H9 (cell line): Measurements from ENCODE around the gene NDOR1. TPM values are rescaled to one million over a fixed set of nuclear protein-coding genes. Genes with fewer than 3 reads are reported as not detected.

Source experiments
- DNase-seq: peaks from one replicate; pipeline ENCODE4 v3.0.0-alpha.2; 2017
- H2AFZ ChIP-seq: one replicate; pipeline ENCODE4 v1.6.1; 2013; ENCODE audit warnings: mild to moderate bottlenecking, low read length, control low read depth, moderate library complexity
- H2AK5ac ChIP-seq: 2 replicates; pipeline ENCODE4 v1.6.1; 2013; ENCODE audit warnings: low read length, control low read depth, mixed read lengths; ENCODE audit not compliant: insufficient read length
- H2BK120ac ChIP-seq: one replicate; pipeline ENCODE4 v1.6.1; 2013; ENCODE audit warnings: low read depth, mild to moderate bottlenecking, low read length, control low read depth, inconsistent platforms; ENCODE audit not compliant: poor library complexity, severe bottlenecking
- H2BK12ac ChIP-seq: 2 replicates; pipeline ENCODE4 v1.6.1; 2013; ENCODE audit warnings: low read length, control low read depth, mixed read lengths, low read depth; ENCODE audit not compliant: insufficient read length
- H2BK15ac ChIP-seq: 2 replicates; pipeline ENCODE4 v1.6.1; 2013; ENCODE audit warnings: low read depth, low read length, control low read depth
- H2BK20ac ChIP-seq: one replicate; pipeline ENCODE4 v1.6.1; 2013; ENCODE audit warnings: low read depth, mild to moderate bottlenecking, low read length, control low read depth, inconsistent platforms; ENCODE audit not compliant: poor library complexity, severe bottlenecking
- H2BK5ac ChIP-seq: 2 replicates; pipeline ENCODE4 v1.6.1; 2013; ENCODE audit warnings: low read length, control low read depth, mixed read lengths; ENCODE audit not compliant: insufficient read length
- H3K14ac ChIP-seq: 2 replicates; pipeline ENCODE4 v1.6.1; 2013; ENCODE audit warnings: low read length, control low read depth; ENCODE audit not compliant: insufficient read depth
- H3K18ac ChIP-seq: 2 replicates; pipeline ENCODE4 v1.6.1; 2013; ENCODE audit warnings: low read depth, mild to moderate bottlenecking, mixed read lengths, low read length, control low read depth; ENCODE audit not compliant: insufficient read length
- H3K23ac ChIP-seq: 2 replicates; pipeline ENCODE4 v1.6.1; 2013; ENCODE audit warnings: low read length, control low read depth, mixed read lengths, low read depth; ENCODE audit not compliant: insufficient read length
- H3K23me2 ChIP-seq: 2 replicates; pipeline ENCODE4 v1.6.1; 2013; ENCODE audit warnings: low read depth, mild to moderate bottlenecking, mixed read lengths, low read length, control low read depth; ENCODE audit not compliant: insufficient read length, poor library complexity, severe bottlenecking
- H3K27ac ChIP-seq: 2 replicates; pipeline ENCODE4 v1.5.1; 2013; ENCODE audit warnings: low read length, control low read depth, mixed read lengths, low read depth; ENCODE audit not compliant: insufficient read length
- H3K27me3 ChIP-seq: 2 replicates; pipeline ENCODE4 v1.6.1; 2013; ENCODE audit warnings: low read length, control low read depth, inconsistent platforms; ENCODE audit not compliant: insufficient read depth
- H3K4ac ChIP-seq: 2 replicates; pipeline ENCODE4 v1.6.1; 2013; ENCODE audit warnings: low read depth, mild to moderate bottlenecking, control low read depth, inconsistent platforms, low read length, moderate library complexity
- H3K4me1 ChIP-seq: 2 replicates; pipeline ENCODE4 v1.6.1; 2013; ENCODE audit warnings: low read length, control low read depth, inconsistent platforms; ENCODE audit not compliant: insufficient read depth
- H3K4me2 ChIP-seq: 2 replicates; pipeline ENCODE4 v1.6.1; 2013; ENCODE audit warnings: low read length, control low read depth, mixed read lengths; ENCODE audit not compliant: insufficient read length, insufficient read depth
- H3K56ac ChIP-seq: 2 replicates; pipeline ENCODE4 v1.6.1; 2013; ENCODE audit warnings: low read depth, mild to moderate bottlenecking, mixed read lengths, low read length, control low read depth; ENCODE audit not compliant: insufficient read length
- H3K79me1 ChIP-seq: 2 replicates; pipeline ENCODE4 v1.6.1; 2013; ENCODE audit warnings: low read depth, mild to moderate bottlenecking, moderate library complexity, low read length, control low read depth, inconsistent platforms; ENCODE audit not compliant: insufficient read depth, poor library complexity, severe bottlenecking
- H3K79me2 ChIP-seq: 2 replicates; pipeline ENCODE4 v1.6.1; 2013; ENCODE audit warnings: low read length, control low read depth, inconsistent platforms; ENCODE audit not compliant: insufficient read depth
- H3K9ac ChIP-seq: 2 replicates; pipeline ENCODE4 v1.6.1; 2013; ENCODE audit warnings: low read length, control low read depth, mixed read lengths; ENCODE audit not compliant: insufficient read length; ENCODE audit errors: extremely low read depth
- H3K9me3 ChIP-seq: one replicate; pipeline ENCODE4 v1.6.1; 2013; ENCODE audit warnings: low read depth, low read length, inconsistent platforms; ENCODE audit not compliant: control insufficient read depth
- H3T11ph ChIP-seq: one replicate; pipeline ENCODE4 v1.6.1; 2013; ENCODE audit warnings: mild to moderate bottlenecking, low read length, control low read depth, inconsistent platforms
- H4K20me1 ChIP-seq: one replicate; pipeline ENCODE4 v1.6.1; 2013; ENCODE audit not compliant: control insufficient read depth, insufficient read length, insufficient read depth
- H4K5ac ChIP-seq: 2 replicates; pipeline ENCODE4 v1.6.1; 2013; ENCODE audit warnings: low read depth, mild to moderate bottlenecking, mixed read lengths, low read length, control low read depth; ENCODE audit not compliant: insufficient read length
- H4K8ac ChIP-seq: replicated peaks from 2 replicates; pipeline ENCODE4 v1.6.1; 2013; ENCODE audit warnings: low read length, control low read depth, mixed read lengths, low read depth; ENCODE audit not compliant: insufficient read length
- H4K91ac ChIP-seq: 2 replicates; pipeline ENCODE4 v1.6.1; 2013; ENCODE audit warnings: low read depth, mild to moderate bottlenecking, moderate library complexity, mixed read lengths, low read length, control low read depth; ENCODE audit not compliant: insufficient read length
- H3K27ac Mint-ChIP-seq, 3 experiments: 2 replicates in 2 of 3; 3 replicates in 1 of 3; pipeline ENCODE4 v1.8.0; 2020 to 2021; ENCODE audit warnings: mixed read lengths in 3 of 3, mild to moderate bottlenecking in 1 of 3, moderate library complexity in 1 of 3
- H3K27me3 Mint-ChIP-seq: 2 replicates; pipeline ENCODE4 v1.8.0; 2021; ENCODE audit warnings: low read depth, mild to moderate bottlenecking, moderate library complexity, mixed read lengths
- H3K36me3 Mint-ChIP-seq, 3 experiments: 2 replicates in 2 of 3; 3 replicates in 1 of 3; pipeline ENCODE4 v1.8.0; 2020 to 2021; ENCODE audit warnings: low read depth in 3 of 3, mixed read lengths in 3 of 3; ENCODE audit not compliant: insufficient read depth in 1 of 3
- H3K4me1 Mint-ChIP-seq, 2 experiments: 2 replicates each; pipeline ENCODE4 v1.8.0; 2020; ENCODE audit warnings: mixed read lengths in 2 of 2
- H3K4me3 Mint-ChIP-seq, 2 experiments: 2 replicates in 1 of 2; 3 replicates in 1 of 2; pipeline ENCODE4 v1.8.0; 2020 to 2021; ENCODE audit warnings: mild to moderate bottlenecking in 2 of 2, mixed read lengths in 2 of 2, moderate library complexity in 1 of 2
- H3K9me3 Mint-ChIP-seq, 2 experiments: 2 replicates in 1 of 2; 3 replicates in 1 of 2; pipeline ENCODE4 v1.8.0; 2020; ENCODE audit warnings: mild to moderate bottlenecking in 2 of 2, mixed read lengths in 2 of 2, moderate library complexity in 1 of 2
- WGBS: extraction: QIAGEN DNeasy Blood & Tissue Kit; methylation state at CpG from one replicate; pipeline ENCODE4 v1.1.7; 2013; ENCODE audit warnings: missing lambda C conversion rate, low lambda C conversion rate, mixed read lengths; ENCODE audit not compliant: insufficient read length; ENCODE audit errors: extremely low coverage; 5-methylcytosine and 5-hydroxymethylcytosine counted together
- total RNA-seq: library from RNA; stranded (reverse); gene quantifications from 2 replicates; pipeline ENCODE4 v1.2.1, GENCODE V29; 2021
- TF ChIP-seq, protein P1 (sequence below): fragments of 200-600 bp; sonication (generic); conservative IDR thresholded peaks from 3 replicates; pipeline ENCODE4 v1.8.0; 2021; ENCODE audit warnings: antibody characterized with exemption, mild to moderate bottlenecking

NDOR1 gene
- total RNA-seq, 1 experiment from 2014 or later = 44.1 TPM

GRCh38 chr9:137191245-137191644 is 14.3 kb upstream of the NDOR1 start:
- peaks cover 10% of the 10 kb centered on the region; the same call in 1 of the 2 replicates for H3K79me2 ChIP-seq
- H3K9me3 ChIP-seq = no peaks in the 10 kb centered on the region
- H3T11ph ChIP-seq = no peak overlapping the region
- H2BK120ac ChIP-seq = no peak overlapping the region
- no peak overlapping the region for H3K4ac ChIP-seq
- no peak overlapping the region for H3K27ac ChIP-seq
- H2AK5ac ChIP-seq = no peak overlapping the region
- no peak overlapping the region for H3K14ac ChIP-seq
- H2BK15ac ChIP-seq = no peak overlapping the region
- Mint-ChIP-seq H3K36me3 (peaks cover 7 to 29% (median 20%) of the 10 kb centered on the region in 3 experiments; a peak in 6 of 7 replicates), H3K4me1 (peaks cover 22 to 30% of the 10 kb centered on the region in 2 experiments), H3K27me3 (no peaks in the 10 kb centered on the region), H3K27ac (no peak overlapping the region), H3K9me3 (no peaks in the 10 kb centered on the region), H3K4me3 (peak overlapping the region in 1 of 2 experiments; percentile 72; a peak in 2 of 5 replicates)
- H4K5ac ChIP-seq = no peak overlapping the region
- no peak overlapping the region for H2BK12ac ChIP-seq
- no peaks in the 10 kb centered on the region for H3K27me3 ChIP-seq
- no peak overlapping the region for H3K18ac ChIP-seq
- no peak overlapping the region for H3K9ac ChIP-seq
- H2AFZ ChIP-seq = no peak overlapping the region
- no peak overlapping the region for H2BK5ac ChIP-seq
- WGBS = no CpG with 5 or more reads among the region's 3 CpGs
- H4K91ac ChIP-seq = no peak overlapping the region
- H3K4me1 ChIP-seq = peaks cover 5% of the 10 kb centered on the region; the same call in 1 of the 2 replicates
- no peak overlapping the region for H2BK20ac ChIP-seq
- H3K23ac ChIP-seq = no peak overlapping the region
- H3K23me2 ChIP-seq = peaks cover 13% of the 10 kb centered on the region
- H3K4me2 ChIP-seq = no peak overlapping the region
- H4K20me1 ChIP-seq = no peaks in the 10 kb centered on the region
- no peak overlapping the region for H4K8ac ChIP-seq
- no peak overlapping the region for H3K56ac ChIP-seq
- no peak for DNase-seq
- peaks cover 6% of the 10 kb centered on the region for H3K79me1 ChIP-seq
- TF ChIP-seq, protein P1, sequence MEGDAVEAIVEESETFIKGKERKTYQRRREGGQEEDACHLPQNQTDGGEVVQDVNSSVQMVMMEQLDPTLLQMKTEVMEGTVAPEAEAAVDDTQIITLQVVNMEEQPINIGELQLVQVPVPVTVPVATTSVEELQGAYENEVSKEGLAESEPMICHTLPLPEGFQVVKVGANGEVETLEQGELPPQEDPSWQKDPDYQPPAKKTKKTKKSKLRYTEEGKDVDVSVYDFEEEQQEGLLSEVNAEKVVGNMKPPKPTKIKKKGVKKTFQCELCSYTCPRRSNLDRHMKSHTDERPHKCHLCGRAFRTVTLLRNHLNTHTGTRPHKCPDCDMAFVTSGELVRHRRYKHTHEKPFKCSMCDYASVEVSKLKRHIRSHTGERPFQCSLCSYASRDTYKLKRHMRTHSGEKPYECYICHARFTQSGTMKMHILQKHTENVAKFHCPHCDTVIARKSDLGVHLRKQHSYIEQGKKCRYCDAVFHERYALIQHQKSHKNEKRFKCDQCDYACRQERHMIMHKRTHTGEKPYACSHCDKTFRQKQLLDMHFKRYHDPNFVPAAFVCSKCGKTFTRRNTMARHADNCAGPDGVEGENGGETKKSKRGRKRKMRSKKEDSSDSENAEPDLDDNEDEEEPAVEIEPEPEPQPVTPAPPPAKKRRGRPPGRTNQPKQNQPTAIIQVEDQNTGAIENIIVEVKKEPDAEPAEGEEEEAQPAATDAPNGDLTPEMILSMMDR = no peak
